Mammary epithelial cell (primary cell): ENCODE results near the gene PROM1.

Source experiments
- EZH2 ChIP-seq: IDR thresholded peaks from 2 replicates; pipeline ENCODE4 v1.6.1; 2012; ENCODE audit warnings: low read length, inconsistent platforms, borderline replicate concordance
- TF ChIP-seq, protein P1 (sequence below), 2 donors: IDR thresholded peaks in 1 of 2; conservative IDR thresholded peaks in 1 of 2; 2 replicates each; pipeline ENCODE4 v1.5.1; 2011 to 2012; ENCODE audit warnings: inconsistent platforms in 2 of 2, low read length in 2 of 2, mild to moderate bottlenecking in 2 of 2, control low read depth in 1 of 2, low read depth in 1 of 2; ENCODE audit not compliant: insufficient read depth in 1 of 2; ENCODE audit errors: extremely low read depth in 1 of 2

DNA sequence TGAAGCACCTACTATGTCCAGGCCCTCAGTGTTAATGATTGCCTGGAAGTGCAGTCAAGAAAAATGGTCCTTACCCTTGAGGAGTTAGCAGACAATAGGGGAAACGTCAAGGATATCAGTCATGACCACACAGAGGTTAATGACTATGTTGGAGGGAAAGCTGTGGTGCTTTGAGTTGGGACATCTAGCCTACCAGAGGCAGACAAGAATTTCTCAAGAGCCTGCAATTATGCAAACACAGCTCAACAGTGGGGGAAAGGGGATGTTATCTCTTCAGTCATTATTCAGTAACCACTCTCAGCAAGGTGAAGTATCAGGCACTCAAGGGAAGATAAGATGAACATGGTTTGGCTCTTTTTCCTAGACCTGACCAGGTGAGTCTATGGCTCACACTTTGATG lies 138.3 kb downstream of the PROM1 start:
- TF ChIP-seq, protein P1, sequence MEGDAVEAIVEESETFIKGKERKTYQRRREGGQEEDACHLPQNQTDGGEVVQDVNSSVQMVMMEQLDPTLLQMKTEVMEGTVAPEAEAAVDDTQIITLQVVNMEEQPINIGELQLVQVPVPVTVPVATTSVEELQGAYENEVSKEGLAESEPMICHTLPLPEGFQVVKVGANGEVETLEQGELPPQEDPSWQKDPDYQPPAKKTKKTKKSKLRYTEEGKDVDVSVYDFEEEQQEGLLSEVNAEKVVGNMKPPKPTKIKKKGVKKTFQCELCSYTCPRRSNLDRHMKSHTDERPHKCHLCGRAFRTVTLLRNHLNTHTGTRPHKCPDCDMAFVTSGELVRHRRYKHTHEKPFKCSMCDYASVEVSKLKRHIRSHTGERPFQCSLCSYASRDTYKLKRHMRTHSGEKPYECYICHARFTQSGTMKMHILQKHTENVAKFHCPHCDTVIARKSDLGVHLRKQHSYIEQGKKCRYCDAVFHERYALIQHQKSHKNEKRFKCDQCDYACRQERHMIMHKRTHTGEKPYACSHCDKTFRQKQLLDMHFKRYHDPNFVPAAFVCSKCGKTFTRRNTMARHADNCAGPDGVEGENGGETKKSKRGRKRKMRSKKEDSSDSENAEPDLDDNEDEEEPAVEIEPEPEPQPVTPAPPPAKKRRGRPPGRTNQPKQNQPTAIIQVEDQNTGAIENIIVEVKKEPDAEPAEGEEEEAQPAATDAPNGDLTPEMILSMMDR (conservative IDR thresholded peaks at IDR 0.05 in 1 of 2, IDR thresholded peaks at IDR 0.05 in 1 of 2; ENCODE audit: extremely low read depth in 1 of 2, insufficient read depth in 1 of 2, low read depth in 1 of 2, low read length in 2 of 2) = no peak
- TF ChIP-seq EZH2 = no peak
